Breast epithelium (tissue), 3 donors: Measurements from ENCODE around the gene PICALM.

ENCODE experiments used
- CTCF ChIP-seq, 3 donors: fragments of 450-650 bp; IDR thresholded peaks; one replicate each; pipeline ENCODE4 v1.5.1; 2016 to 2017; ENCODE audit warnings: antibody characterized with exemption in 3 of 3, mild to moderate bottlenecking in 3 of 3, moderate library complexity in 3 of 3
- POLR2A ChIP-seq: fragments of 450-650 bp; IDR thresholded peaks from one replicate; pipeline ENCODE4 v1.6.1; 2016; ENCODE audit warnings: antibody characterized with exemption, mild to moderate bottlenecking, moderate library complexity
- POLR2AphosphoS5 ChIP-seq, 3 donors: sonication (generic); formaldehyde crosslinking; IDR thresholded peaks; one replicate each; pipeline ENCODE4 v1.6.1; 2017; ENCODE audit warnings: antibody characterized with exemption in 3 of 3

- TF ChIP-seq CTCF (IDR thresholded peaks at IDR 0.05), result no peak
- TF ChIP-seq POLR2A, result no peak
- TF ChIP-seq POLR2AphosphoS5 (IDR thresholded peaks at IDR 0.05), result no peak
Measured at GRCh38 chr11:85934596-85935169, 134.2 kb downstream of the PICALM start.
